ENCODE measurements around the gene PRKN.

GRCh38 chr6:161333410-161333809 lies 1394.2 kb downstream of the PRKN start:
- TF ChIP-seq CTCF (tag by site-specific recombination; IDR thresholded peaks at IDR 0.05), result no peak
- TF ChIP-seq OVOL3 (tag by site-specific recombination; IDR thresholded peaks at IDR 0.05), result no peak
- no peak for TF ChIP-seq ZNF704 (tag by site-specific recombination; IDR thresholded peaks at IDR 0.05)
- no peak for TF ChIP-seq ZNF155 (tag by site-specific recombination; IDR thresholded peaks at IDR 0.05)
- no peak for TF ChIP-seq SP7 (tag by site-specific recombination; IDR thresholded peaks at IDR 0.05)
- no peak for TF ChIP-seq ZBTB10 (tag by site-specific recombination; IDR thresholded peaks at IDR 0.05)
- no peak for TF ChIP-seq SETDB1 (IDR thresholded peaks at IDR 0.05; ENCODE audit: insufficient read length, low read length)
- no peak for TF ChIP-seq ZFHX2 (tag by site-specific recombination; conservative IDR thresholded peaks at IDR 0.05)
- TF ChIP-seq ZBTB44 (tag by site-specific recombination; IDR thresholded peaks at IDR 0.05), result no peak
- TF ChIP-seq PRDM10 (tag by site-specific recombination; IDR thresholded peaks at IDR 0.05), result no peak
